HEK293T (cell line): ENCODE results near the gene ELOVL4.

Source experiments
- CTCF ChIA-PET: fragments of 350-600 bp; formaldehyde crosslinking; extraction: SDS; loops from one replicate; lab custom pipeline; 2021; ENCODE audit warnings: antibody characterized with exemption, inconsistent platforms; lab: Yijun Ruan, JAX
- POLR2A ChIA-PET: fragments of 350-600 bp; formaldehyde crosslinking; extraction: SDS; loops from one replicate; lab custom pipeline; 2020; ENCODE audit warnings: antibody characterized with exemption, inconsistent platforms; lab: Yijun Ruan, JAX
- DNase-seq: peaks from one replicate; pipeline ENCODE4 v3.0.0; 2012; ENCODE audit warnings: mixed read lengths; ENCODE audit errors: extremely low spot score
- ARNT ChIP-seq: fragments of 450-650 bp; IDR thresholded peaks from 2 replicates; pipeline ENCODE4 v1.6.1; 2017; ENCODE audit warnings: mild to moderate bottlenecking
- BHLHE40 ChIP-seq: fragments of 450-650 bp; IDR thresholded peaks from 2 replicates; pipeline ENCODE4 v1.6.1; 2016; ENCODE audit warnings: mild to moderate bottlenecking, moderate library complexity, borderline replicate concordance
- CTBP1 ChIP-seq: fragments of 450-650 bp; IDR thresholded peaks from 2 replicates; pipeline ENCODE4 v1.6.1; 2016; ENCODE audit warnings: borderline replicate concordance
- ELF4 ChIP-seq: fragments of 450-650 bp; IDR thresholded peaks from 2 replicates; pipeline ENCODE4 v1.6.1; 2017; ENCODE audit warnings: antibody characterized with exemption
- FOXA1 ChIP-seq: fragments of 450-650 bp; IDR thresholded peaks from 2 replicates; pipeline ENCODE4 v1.6.1; 2016; ENCODE audit warnings: mild to moderate bottlenecking
- FOXK2 ChIP-seq: fragments of 450-650 bp; IDR thresholded peaks from 2 replicates; pipeline ENCODE4 v1.6.1; 2016; ENCODE audit warnings: mild to moderate bottlenecking
- FOXM1 ChIP-seq: fragments of 450-650 bp; IDR thresholded peaks from 2 replicates; pipeline ENCODE4 v1.6.1; 2017; ENCODE audit warnings: mild to moderate bottlenecking, borderline replicate concordance
- HDGF ChIP-seq: fragments of 450-650 bp; IDR thresholded peaks from 2 replicates; pipeline ENCODE4 v1.6.1; 2017; ENCODE audit warnings: antibody characterized with exemption, borderline replicate concordance
- L3MBTL2 ChIP-seq: fragments of 450-650 bp; conservative IDR thresholded peaks from 2 replicates; pipeline ENCODE4 v1.6.1; 2016; ENCODE audit warnings: mild to moderate bottlenecking
- LEF1 ChIP-seq: fragments of 450-650 bp; IDR thresholded peaks from 2 replicates; pipeline ENCODE4 v1.6.1; 2017; ENCODE audit warnings: mild to moderate bottlenecking, borderline replicate concordance
- NFRKB ChIP-seq: fragments of 450-650 bp; IDR thresholded peaks from 2 replicates; pipeline ENCODE4 v1.6.1; 2016; ENCODE audit warnings: mild to moderate bottlenecking, moderate library complexity
- SP1 ChIP-seq: fragments of 450-650 bp; IDR thresholded peaks from 2 replicates; pipeline ENCODE4 v1.6.1; 2017
- SUZ12 ChIP-seq: fragments of 450-650 bp; IDR thresholded peaks from 2 replicates; pipeline ENCODE4 v1.6.1; 2016; ENCODE audit warnings: mild to moderate bottlenecking
- TARDBP ChIP-seq: fragments of 450-650 bp; IDR thresholded peaks from 2 replicates; pipeline ENCODE4 v1.6.1; 2016
- ZNF384 ChIP-seq: fragments of 450-650 bp; IDR thresholded peaks from 2 replicates; pipeline ENCODE4 v1.6.1; 2016
- TF ChIP-seq, protein P1 (sequence below): fragments of 450-650 bp; IDR thresholded peaks from 2 replicates; pipeline ENCODE4 v1.6.1; 2016

The ELOVL4 gene

DNA sequence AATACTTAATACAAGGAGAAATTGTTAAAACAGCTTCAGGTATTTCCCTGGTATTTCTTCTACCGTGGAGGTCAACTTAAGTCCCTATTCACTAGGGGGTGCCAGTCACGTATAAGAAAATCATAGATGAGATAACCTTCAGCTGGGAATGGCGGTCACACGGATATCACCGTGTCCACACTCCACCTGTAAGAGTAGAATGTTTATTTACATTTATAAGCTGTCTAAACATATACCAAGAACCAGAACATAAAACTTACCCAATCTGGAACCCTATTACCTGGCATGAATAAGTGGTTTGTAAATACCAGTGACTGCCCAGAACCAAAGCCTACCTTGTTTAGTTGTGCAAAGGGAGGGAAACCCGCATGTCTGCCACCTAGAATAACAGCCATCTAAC, 1.9 kb upstream of the ELOVL4 start:
- CTCF ChIA-PET, result interaction anchor here (0.7 to 1.7 kb wide), 12 partner anchors 16 to 381 kb away, joined by 3 to 7 read pairs (median 3); no protein-coding TSS in a partner anchor
- POLR2A ChIA-PET, result interaction anchor here (1.2 to 1.9 kb wide), 2 partner anchors 55 to 157 kb away, joined by 3 to 8 read pairs; partner anchors contain the start of genes BCKDHB and TTK
- DNase-seq, result peak; percentile 58
- no peak for TF ChIP-seq BHLHE40

DNA sequence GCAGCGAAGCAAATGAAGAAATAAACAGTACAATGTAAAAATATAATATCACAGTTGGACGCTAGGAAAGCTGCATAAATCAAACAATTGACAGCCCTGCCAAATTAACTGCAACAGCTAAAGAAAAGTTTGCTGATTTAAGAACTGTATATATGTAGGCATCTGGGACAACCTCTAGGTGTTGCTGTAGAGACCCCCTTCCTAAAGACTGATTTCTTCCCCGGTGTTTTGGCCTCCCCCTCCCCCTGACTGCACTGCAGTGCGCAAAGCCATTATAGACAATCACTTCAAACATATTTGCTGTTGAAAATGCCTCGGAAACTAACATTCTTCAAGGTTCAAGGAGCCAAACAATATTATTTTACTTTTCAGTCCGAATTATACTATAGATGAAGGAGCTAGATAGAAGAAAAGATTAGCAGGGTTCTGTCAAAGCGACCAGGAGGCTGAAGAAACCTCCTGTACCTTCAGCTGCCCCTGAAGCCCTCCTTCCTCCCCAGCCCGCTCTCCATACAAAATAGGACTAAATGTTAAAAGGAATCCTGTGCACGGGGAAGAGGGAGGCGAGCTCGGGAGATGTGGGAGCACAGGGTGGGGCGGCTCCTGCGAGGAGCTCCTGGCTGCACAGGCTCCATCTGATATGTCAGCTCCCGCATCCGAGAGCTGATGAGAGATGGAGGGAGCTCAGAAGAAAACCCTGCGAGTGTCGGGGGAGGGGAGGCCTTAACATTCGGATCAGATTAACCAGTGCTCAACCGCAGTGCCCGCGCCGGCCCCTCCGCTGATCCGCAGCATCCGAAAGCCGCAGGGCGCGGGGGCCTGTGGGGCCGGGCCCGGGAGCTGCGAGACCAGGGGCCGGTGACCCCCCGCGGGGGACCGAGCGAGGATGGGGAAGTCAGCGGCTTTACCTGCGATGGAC, 822 bp downstream of the ELOVL4 start:
- ChIA-PET CTCF (interaction anchor here (0.9 to 1.3 kb wide), 7 partner anchors 17 to 159 kb away, joined by 3 to 5 read pairs (median 3); no protein-coding TSS in a partner anchor), POLR2A (interaction anchor here (1.0 to 1.3 kb wide), 5 partner anchors 9 to 160 kb away, joined by 3 to 9 read pairs (median 4); partner anchors contain the start of gene BCKDHB)
- TF ChIP-seq, protein P1, sequence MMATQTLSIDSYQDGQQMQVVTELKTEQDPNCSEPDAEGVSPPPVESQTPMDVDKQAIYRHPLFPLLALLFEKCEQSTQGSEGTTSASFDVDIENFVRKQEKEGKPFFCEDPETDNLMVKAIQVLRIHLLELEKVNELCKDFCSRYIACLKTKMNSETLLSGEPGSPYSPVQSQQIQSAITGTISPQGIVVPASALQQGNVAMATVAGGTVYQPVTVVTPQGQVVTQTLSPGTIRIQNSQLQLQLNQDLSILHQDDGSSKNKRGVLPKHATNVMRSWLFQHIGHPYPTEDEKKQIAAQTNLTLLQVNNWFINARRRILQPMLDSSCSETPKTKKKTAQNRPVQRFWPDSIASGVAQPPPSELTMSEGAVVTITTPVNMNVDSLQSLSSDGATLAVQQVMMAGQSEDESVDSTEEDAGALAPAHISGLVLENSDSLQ, result peak; percentile 96
- no peak for TF ChIP-seq HDGF
- TF ChIP-seq CTBP1, result no peak
- DNase-seq, result peak; percentile 64

DNA sequence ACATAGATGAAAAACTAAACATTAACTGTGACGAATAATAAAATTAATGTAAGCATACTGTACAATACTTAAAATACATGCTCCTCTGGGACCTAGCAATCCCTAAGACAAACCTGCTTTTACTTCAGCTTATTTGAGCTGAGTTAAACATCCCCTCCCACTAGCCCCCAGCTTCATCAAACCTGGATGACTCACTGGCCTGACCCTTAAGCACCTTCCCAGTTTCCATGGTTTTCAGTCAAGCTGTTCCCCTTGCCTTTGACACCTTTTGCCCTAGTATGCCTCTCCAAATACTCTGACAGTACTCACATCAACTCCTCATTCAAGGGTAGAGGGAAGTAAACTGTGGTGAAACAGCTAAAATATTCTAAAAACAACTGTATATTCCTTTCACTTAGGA, 4.2 kb downstream of the ELOVL4 start:
- TF ChIP-seq BHLHE40, result no peak
- no peak for TF ChIP-seq SP1
- TF ChIP-seq, protein P1, result no peak
- TF ChIP-seq LEF1, result no peak
- TF ChIP-seq TARDBP, result no peak
- TF ChIP-seq SUZ12, result no peak
- TF ChIP-seq L3MBTL2, result no peak
- TF ChIP-seq FOXA1, result no peak
- TF ChIP-seq ARNT, result no peak
- TF ChIP-seq ELF4, result no peak
- no peak for TF ChIP-seq NFRKB
- TF ChIP-seq CTBP1, result no peak
- CTCF ChIA-PET, result interaction anchor here (1.0 kb wide), 1 partner anchor 20 kb away, joined by 3 read pairs; no protein-coding TSS in a partner anchor
- no peak for DNase-seq
- POLR2A ChIA-PET, result interaction anchor here (1.1 kb wide), 1 partner anchor 61 kb away, joined by 3 read pairs; the partner anchor contains the start of gene TTK

DNA sequence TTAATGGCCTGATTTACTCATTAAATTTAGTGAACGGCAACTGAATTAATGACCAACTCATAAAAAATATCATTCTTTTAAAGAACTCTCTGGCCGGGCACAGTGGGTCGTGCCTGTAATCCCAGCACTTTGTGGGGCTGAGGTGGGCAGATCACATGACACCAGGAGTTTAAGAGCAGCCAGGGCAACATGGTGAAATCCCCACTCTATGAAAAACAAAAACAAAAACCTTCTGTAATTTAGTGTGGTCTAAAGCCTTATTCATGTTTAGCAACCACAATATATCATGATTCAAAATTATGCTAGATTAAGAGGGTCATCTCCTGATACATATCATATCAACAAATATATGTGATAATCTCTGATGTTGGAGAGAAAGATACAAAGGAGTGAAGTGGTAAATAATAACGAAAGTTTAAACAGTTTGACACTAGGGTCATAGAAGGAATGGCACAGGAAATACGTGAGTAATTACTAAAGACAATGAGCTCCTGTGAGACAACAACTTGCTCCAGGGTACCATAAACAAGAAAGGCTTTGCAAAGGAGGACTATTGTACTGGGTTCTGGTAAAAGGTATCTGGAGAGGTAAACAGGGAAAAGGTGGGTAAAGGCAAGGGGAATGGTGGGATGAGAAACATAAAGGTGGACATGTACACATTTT, 5.7 kb downstream of the ELOVL4 start:
- ChIA-PET CTCF (no interaction called here), POLR2A (no interaction called here)
- no peak for DNase-seq
- TF ChIP-seq FOXA1 (no peak), SUZ12 (no peak), FOXM1 (no peak), ELF4 (no peak), ARNT (no peak), HDGF (no peak), TARDBP (no peak), CTBP1 (no peak), LEF1 (no peak), SP1 (no peak), L3MBTL2 (no peak), FOXK2 (no peak), ZNF384 (no peak), NFRKB (no peak), BHLHE40 (no peak)
- TF ChIP-seq, protein P1, result no peak

DNA sequence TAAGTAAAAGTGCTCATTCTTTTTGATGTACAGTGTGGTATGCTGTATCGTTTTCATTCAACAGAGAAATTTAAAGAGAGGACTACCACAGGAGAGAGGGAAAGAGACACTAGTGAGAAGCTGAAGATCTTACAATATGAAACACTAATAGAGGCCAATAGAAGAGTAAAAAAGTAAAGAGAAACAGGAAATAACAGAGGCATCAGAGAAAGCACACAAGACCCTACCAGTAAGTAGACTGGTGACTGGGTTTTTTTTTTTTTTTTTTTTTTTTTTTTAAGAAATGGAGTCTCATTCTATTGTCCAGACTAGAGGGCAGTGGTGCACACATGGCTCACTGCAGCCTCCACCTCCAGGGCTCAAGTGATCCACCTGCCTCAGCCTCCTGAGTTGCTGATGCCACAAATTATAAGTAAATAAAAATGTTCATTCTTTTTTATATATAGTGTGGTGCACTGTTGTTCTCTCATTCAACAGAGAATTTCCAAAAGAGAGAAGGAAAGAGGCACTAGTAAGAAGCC, 18.8 kb downstream of the ELOVL4 start:
- ChIA-PET CTCF (no interaction called here), POLR2A (no interaction called here)
- DNase-seq, result no peak
- TF ChIP-seq L3MBTL2 (no peak), HDGF (no peak), ZNF384 (peak; percentile 84), BHLHE40 (no peak), SP1 (no peak)

DNA sequence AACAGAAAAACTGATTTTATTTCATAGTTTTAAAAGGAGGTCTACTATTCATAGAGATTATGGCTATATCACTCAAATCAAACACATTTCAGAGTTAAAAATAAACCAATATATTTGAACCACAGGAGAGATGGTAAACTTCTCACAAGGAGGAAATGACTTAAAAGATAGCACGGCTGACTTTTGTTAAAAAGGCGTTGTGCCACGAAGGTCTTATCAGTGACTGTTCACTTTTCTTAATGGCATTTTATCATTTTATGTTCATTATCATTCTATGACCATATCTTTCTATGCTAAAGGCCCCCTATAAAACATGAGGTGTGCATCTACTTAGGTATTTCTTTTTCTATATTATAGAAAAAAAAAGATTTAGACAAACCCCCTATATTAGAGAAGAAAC, 19.6 kb downstream of the ELOVL4 start:
- TF ChIP-seq FOXK2, result no peak
- no peak for TF ChIP-seq ARNT
- TF ChIP-seq SUZ12, result no peak
- no peak for TF ChIP-seq NFRKB
- TF ChIP-seq ELF4, result no peak
- TF ChIP-seq HDGF, result no peak
- ChIA-PET POLR2A (no interaction called here), CTCF (no interaction called here)
- no peak for DNase-seq
